HepG2 (cell line): ENCODE measurements around the gene SIX5. TPM values are rescaled to one million over a fixed set of nuclear protein-coding genes. Genes with fewer than 3 reads are reported as not detected.

Experiments used
- ARNT ChIP-seq: fragments of 450-650 bp; IDR thresholded peaks from 2 replicates; pipeline ENCODE4 v1.6.1; 2017
- ATF1 ChIP-seq: IDR thresholded peaks from 2 replicates; pipeline ENCODE4 v1.6.1; 2016; ENCODE audit warnings: mild to moderate bottlenecking, control low read depth
- ATM ChIP-seq: fragments of 450-650 bp; IDR thresholded peaks from 2 replicates; pipeline ENCODE4 v1.7.1; 2017; ENCODE audit warnings: mild to moderate bottlenecking, borderline replicate concordance
- DDIT3 ChIP-seq: sonication (generic); formaldehyde crosslinking; IDR thresholded peaks from 2 replicates; pipeline ENCODE4 v1.4.0; 2020; ENCODE audit warnings: mild to moderate bottlenecking, missing genetic modification reagents
- GZF1 ChIP-seq: sonication (generic); formaldehyde crosslinking; IDR thresholded peaks from 2 replicates; pipeline ENCODE4 v1.5.1; 2020; ENCODE audit warnings: mild to moderate bottlenecking, missing genetic modification reagents
- HDAC6 ChIP-seq: fragments of 200-600 bp; sonication (generic); IDR thresholded peaks from 2 replicates; pipeline ENCODE4 v1.7.0; 2017; ENCODE audit warnings: mild to moderate bottlenecking, antibody characterized with exemption, low read length, low read depth
- MAFG ChIP-seq: sonication (generic); formaldehyde crosslinking; IDR thresholded peaks from 2 replicates; pipeline ENCODE4 v1.5.1; 2020; ENCODE audit warnings: mild to moderate bottlenecking, missing genetic modification reagents
- MEF2D ChIP-seq: sonication (generic); formaldehyde crosslinking; IDR thresholded peaks from 2 replicates; pipeline ENCODE4 v1.5.1; 2020; ENCODE audit warnings: mild to moderate bottlenecking, missing genetic modification reagents
- NCOA1 ChIP-seq: sonication (generic); formaldehyde crosslinking; IDR thresholded peaks from 2 replicates; pipeline ENCODE4 v1.9.0; 2021; ENCODE audit warnings: missing genetic modification reagents
- NFATC3 ChIP-seq: sonication (generic); formaldehyde crosslinking; IDR thresholded peaks from 2 replicates; pipeline ENCODE4 v1.5.1; 2020; ENCODE audit warnings: mild to moderate bottlenecking, missing genetic modification reagents
- REPIN1 ChIP-seq: sonication (generic); formaldehyde crosslinking; IDR thresholded peaks from 2 replicates; pipeline ENCODE4 v1.8.0; 2022; ENCODE audit warnings: missing genetic modification reagents, low read depth, mild to moderate bottlenecking, borderline replicate concordance
- SOX6 ChIP-seq, 2 experiments: fragments of 450-650 bp in 1 of 2; sonication (generic) in 1 of 2; formaldehyde crosslinking in 1 of 2; IDR thresholded peaks; 2 replicates each; pipeline versions ENCODE4 v1.4.0 to v1.6.1; 2017 to 2020; ENCODE audit warnings: antibody characterized with exemption in 1 of 2, mild to moderate bottlenecking in 1 of 2, missing genetic modification reagents in 1 of 2
- TRIM24 ChIP-seq: sonication (generic); formaldehyde crosslinking; IDR thresholded peaks from 2 replicates; pipeline ENCODE4 v1.8.0; 2022; ENCODE audit warnings: mild to moderate bottlenecking, missing genetic modification reagents
- U2AF2 ChIP-seq: fragments of 200-400 bp; formaldehyde crosslinking; IDR thresholded peaks from 2 replicates; pipeline ENCODE4 v1.6.1; 2017; ENCODE audit warnings: low read depth, mild to moderate bottlenecking, low read length
- ZBTB3 ChIP-seq: sonication (generic); formaldehyde crosslinking; IDR thresholded peaks from 2 replicates; pipeline ENCODE4 v1.4.0; 2020; ENCODE audit warnings: low read depth, mild to moderate bottlenecking, moderate library complexity, missing genetic modification reagents, borderline replicate concordance
- ZIK1 ChIP-seq: sonication (generic); formaldehyde crosslinking; IDR thresholded peaks from 2 replicates; pipeline ENCODE4 v1.5.0; 2020; ENCODE audit warnings: mild to moderate bottlenecking, low read depth, missing genetic modification reagents, borderline replicate concordance
- ZKSCAN8 ChIP-seq: IDR thresholded peaks from 2 replicates; pipeline ENCODE4 v1.6.1; 2016; ENCODE audit warnings: borderline replicate concordance, missing genetic modification reagents, missing compliant biosample characterization
- ZNF441 ChIP-seq: sonication (generic); formaldehyde crosslinking; IDR thresholded peaks from 2 replicates; pipeline ENCODE4 v1.7.0; 2021; ENCODE audit warnings: missing genetic modification reagents, borderline replicate concordance
- ZNF792 ChIP-seq: IDR thresholded peaks from 2 replicates; pipeline ENCODE4 v1.6.1; 2016
- ZSCAN29 ChIP-seq: sonication (generic); formaldehyde crosslinking; conservative IDR thresholded peaks from 2 replicates; pipeline ENCODE4 v1.4.0; 2020; ENCODE audit warnings: mild to moderate bottlenecking, missing genetic modification reagents
- polyA plus RNA-seq, 8 experiments: library from polyadenylated mRNA; depleted of rRNA in 3 of 8; stranded (reverse) in 7 of 8; unstranded in 1 of 8; fragments of >200 nt; fragmentation: Illumina TruSeq in 4 of 8; extraction: Trizol in 4 of 8; gene quantifications; 2 replicates each; pipeline versions ENCODE4 v1.2.1 to v1.2.3, GENCODE V29; 2011 to 2016; ENCODE audit warnings: low read depth in 4 of 8, missing spikeins in 1 of 8, mixed read lengths in 1 of 8; ENCODE audit not compliant: insufficient read depth in 1 of 8
- total RNA-seq, 5 experiments: library from RNA; depleted of rRNA; stranded (reverse); fragments of >200 nt; fragmentation: Illumina TruSeq; extraction: Trizol; gene quantifications; 2 replicates each; pipeline ENCODE4 v1.2.3, GENCODE V29; 2016; ENCODE audit warnings: low read depth in 1 of 5
- TF ChIP-seq, protein P1 (sequence below): sonication (generic); formaldehyde crosslinking; IDR thresholded peaks from 2 replicates; pipeline ENCODE4 v1.4.0; 2020; ENCODE audit warnings: missing genetic modification reagents
- TF ChIP-seq, protein P2 (sequence below): IDR thresholded peaks from 2 replicates; pipeline ENCODE4 v1.6.1; 2018; ENCODE audit warnings: missing genetic modification reagents, mild to moderate bottlenecking, missing compliant biosample characterization
- TF ChIP-seq, protein P3 (sequence below): IDR thresholded peaks from 2 replicates; pipeline ENCODE4 v1.6.1; 2016; ENCODE audit warnings: low read depth
- TF ChIP-seq, protein P4 (sequence below): sonication (generic); formaldehyde crosslinking; IDR thresholded peaks from 2 replicates; pipeline ENCODE4 v1.4.0; 2020; ENCODE audit warnings: missing genetic modification reagents

Gene SIX5
- total and polyA plus RNA-seq, 2 of the 13 experiments (the other 11 are each of a cell fraction or from before 2014, with no cell fraction given) = 7.7 to 10.5 TPM

DNA sequence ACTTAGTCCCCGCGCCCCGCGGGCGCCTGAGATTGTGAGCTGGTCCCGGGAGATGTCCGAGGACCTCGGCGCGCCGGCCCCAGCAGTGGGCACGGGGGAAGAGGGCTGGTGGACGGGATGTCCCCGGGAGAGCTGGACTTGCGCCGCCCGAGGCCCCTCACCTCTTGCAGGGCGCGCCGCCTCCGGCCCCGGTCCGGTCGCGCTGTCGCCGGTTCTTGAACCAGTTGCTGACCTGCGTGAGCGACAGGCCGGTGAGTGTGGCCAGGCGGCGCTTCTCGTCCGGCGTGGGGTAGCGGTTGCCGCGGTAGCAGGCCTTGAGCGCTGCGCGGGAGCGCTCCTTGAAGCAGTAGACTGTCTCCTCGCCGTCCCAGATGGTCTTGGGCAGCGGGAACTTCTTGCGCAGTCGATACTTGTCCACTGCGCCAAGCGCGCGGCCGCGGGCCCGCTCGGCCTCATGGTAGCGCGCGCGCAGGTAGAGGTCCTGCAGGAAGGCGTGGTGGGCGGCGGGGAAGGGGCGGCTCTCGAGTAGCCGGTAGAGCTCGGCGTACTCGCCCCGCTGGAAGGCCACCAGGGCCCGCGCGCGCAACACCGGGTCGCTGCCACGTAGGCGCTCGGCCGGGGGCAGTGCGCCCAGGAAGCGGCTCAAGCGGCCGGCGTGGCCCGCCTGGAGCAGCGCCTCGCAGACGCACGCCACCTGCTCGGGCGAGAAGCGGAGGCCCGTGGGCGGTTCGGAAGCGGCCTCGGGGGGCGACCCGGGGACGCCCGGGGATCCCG, 984 bp downstream of the SIX5 start (continued):
- TF ChIP-seq DDIT3 (CRISPR knock-in tag) (no peak), ZBTB3 (CRISPR knock-in tag) (no peak), ZKSCAN8 (CRISPR knock-in tag) (no peak), HDAC6 (no peak), ZSCAN29 (CRISPR knock-in tag) (no peak), U2AF2 (no peak), MEF2D (CRISPR knock-in tag) (peak; percentile 41; the same call in 1 of the 2 replicates), ZNF441 (CRISPR knock-in tag) (peak; percentile 35; the same call in 1 of the 2 replicates), ATF1 (no peak), TRIM24 (CRISPR knock-in tag) (no peak), NCOA1 (CRISPR knock-in tag) (no peak), REPIN1 (CRISPR knock-in tag) (peak; percentile 70; the same call in 1 of the 2 replicates), GZF1 (CRISPR knock-in tag) (peak; percentile 32; the same call in 1 of the 2 replicates), ATM (no peak), SOX6 (IDR thresholded peaks at IDR 0.05) (no peak), SOX6 (CRISPR knock-in tag; IDR thresholded peaks at IDR 0.05) (no peak), NFATC3 (no peak), ZNF792 (CRISPR knock-in tag) (no peak), ZIK1 (CRISPR knock-in tag) (0 out of 2 replicates have a peak, but pooled peaks have one; percentile 8), MAFG (CRISPR knock-in tag) (no peak), ARNT (no peak)
- TF ChIP-seq, protein P1, sequence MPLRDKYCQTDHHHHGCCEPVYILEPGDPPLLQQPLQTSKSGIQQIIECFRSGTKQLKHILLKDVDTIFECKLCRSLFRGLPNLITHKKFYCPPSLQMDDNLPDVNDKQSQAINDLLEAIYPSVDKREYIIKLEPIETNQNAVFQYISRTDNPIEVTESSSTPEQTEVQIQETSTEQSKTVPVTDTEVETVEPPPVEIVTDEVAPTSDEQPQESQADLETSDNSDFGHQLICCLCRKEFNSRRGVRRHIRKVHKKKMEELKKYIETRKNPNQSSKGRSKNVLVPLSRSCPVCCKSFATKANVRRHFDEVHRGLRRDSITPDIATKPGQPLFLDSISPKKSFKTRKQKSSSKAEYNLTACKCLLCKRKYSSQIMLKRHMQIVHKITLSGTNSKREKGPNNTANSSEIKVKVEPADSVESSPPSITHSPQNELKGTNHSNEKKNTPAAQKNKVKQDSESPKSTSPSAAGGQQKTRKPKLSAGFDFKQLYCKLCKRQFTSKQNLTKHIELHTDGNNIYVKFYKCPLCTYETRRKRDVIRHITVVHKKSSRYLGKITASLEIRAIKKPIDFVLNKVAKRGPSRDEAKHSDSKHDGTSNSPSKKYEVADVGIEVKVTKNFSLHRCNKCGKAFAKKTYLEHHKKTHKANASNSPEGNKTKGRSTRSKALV (CRISPR knock-in tag) = peak; percentile 95
- TF ChIP-seq, protein P2, sequence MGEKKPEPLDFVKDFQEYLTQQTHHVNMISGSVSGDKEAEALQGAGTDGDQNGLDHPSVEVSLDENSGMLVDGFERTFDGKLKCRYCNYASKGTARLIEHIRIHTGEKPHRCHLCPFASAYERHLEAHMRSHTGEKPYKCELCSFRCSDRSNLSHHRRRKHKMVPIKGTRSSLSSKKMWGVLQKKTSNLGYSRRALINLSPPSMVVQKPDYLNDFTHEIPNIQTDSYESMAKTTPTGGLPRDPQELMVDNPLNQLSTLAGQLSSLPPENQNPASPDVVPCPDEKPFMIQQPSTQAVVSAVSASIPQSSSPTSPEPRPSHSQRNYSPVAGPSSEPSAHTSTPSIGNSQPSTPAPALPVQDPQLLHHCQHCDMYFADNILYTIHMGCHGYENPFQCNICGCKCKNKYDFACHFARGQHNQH = no peak
- TF ChIP-seq, protein P3, sequence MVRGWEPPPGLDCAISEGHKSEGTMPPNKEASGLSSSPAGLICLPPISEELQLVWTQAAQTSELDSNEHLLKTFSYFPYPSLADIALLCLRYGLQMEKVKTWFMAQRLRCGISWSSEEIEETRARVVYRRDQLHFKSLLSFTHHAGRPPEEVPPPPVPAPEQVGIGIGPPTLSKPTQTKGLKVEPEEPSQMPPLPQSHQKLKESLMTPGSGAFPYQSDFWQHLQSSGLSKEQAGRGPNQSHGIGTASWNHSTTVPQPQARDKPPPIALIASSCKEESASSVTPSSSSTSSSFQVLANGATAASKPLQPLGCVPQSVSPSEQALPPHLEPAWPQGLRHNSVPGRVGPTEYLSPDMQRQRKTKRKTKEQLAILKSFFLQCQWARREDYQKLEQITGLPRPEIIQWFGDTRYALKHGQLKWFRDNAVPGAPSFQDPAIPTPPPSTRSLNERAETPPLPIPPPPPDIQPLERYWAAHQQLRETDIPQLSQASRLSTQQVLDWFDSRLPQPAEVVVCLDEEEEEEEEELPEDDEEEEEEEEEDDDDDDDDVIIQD = no peak
- TF ChIP-seq, protein P4, sequence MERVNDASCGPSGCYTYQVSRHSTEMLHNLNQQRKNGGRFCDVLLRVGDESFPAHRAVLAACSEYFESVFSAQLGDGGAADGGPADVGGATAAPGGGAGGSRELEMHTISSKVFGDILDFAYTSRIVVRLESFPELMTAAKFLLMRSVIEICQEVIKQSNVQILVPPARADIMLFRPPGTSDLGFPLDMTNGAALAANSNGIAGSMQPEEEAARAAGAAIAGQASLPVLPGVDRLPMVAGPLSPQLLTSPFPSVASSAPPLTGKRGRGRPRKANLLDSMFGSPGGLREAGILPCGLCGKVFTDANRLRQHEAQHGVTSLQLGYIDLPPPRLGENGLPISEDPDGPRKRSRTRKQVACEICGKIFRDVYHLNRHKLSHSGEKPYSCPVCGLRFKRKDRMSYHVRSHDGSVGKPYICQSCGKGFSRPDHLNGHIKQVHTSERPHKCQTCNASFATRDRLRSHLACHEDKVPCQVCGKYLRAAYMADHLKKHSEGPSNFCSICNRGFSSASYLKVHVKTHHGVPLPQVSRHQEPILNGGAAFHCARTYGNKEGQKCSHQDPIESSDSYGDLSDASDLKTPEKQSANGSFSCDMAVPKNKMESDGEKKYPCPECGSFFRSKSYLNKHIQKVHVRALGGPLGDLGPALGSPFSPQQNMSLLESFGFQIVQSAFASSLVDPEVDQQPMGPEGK (CRISPR knock-in tag) = no peak
